ENCODE measurements around the gene PAX1.
A peak's percentile ranks its signal among the peaks of the same experiment; 100 is the strongest.

Gene PAX1

DNA sequence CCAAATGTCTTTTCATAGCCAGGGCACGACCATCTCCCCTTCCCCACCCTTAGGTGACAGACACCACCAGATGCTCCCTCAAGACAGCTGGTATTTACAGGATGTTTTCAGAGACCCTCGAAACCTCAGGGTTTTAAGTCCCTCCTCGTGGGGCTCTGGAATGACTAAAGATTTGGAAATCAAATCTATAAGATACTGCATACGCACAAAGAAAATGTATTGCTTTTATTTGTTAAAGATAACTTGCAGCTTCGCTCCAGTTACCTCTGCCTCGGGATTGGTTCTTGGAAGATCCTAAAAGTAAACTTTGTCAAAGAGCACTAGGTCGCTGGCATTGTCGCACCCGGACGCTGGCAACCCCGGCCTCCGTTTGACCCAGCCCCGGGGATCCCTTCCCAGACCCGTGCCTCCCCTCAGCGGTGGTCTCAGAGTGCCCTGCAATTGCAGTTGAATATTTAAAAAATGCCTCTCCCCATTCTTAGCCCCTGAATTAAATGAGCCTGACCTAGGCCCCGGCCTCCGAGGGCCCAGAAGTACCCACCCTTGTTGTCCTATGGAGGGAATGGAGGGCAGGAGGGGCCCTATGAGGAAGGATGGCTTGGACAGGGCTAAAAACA, 7.1 kb downstream of the PAX1 start:
- no peak for DNase-seq (ENCODE audit: extremely low spot score)
- TF ChIP-seq, protein P1, sequence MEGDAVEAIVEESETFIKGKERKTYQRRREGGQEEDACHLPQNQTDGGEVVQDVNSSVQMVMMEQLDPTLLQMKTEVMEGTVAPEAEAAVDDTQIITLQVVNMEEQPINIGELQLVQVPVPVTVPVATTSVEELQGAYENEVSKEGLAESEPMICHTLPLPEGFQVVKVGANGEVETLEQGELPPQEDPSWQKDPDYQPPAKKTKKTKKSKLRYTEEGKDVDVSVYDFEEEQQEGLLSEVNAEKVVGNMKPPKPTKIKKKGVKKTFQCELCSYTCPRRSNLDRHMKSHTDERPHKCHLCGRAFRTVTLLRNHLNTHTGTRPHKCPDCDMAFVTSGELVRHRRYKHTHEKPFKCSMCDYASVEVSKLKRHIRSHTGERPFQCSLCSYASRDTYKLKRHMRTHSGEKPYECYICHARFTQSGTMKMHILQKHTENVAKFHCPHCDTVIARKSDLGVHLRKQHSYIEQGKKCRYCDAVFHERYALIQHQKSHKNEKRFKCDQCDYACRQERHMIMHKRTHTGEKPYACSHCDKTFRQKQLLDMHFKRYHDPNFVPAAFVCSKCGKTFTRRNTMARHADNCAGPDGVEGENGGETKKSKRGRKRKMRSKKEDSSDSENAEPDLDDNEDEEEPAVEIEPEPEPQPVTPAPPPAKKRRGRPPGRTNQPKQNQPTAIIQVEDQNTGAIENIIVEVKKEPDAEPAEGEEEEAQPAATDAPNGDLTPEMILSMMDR (IDR thresholded peaks at IDR 0.05; ENCODE audit: control extremely low read depth, extremely low read depth, low read depth, missing control alignments): no peak
- POLR2A ChIA-PET: no interaction called here
- CTCF ChIA-PET: no interaction called here

DNA sequence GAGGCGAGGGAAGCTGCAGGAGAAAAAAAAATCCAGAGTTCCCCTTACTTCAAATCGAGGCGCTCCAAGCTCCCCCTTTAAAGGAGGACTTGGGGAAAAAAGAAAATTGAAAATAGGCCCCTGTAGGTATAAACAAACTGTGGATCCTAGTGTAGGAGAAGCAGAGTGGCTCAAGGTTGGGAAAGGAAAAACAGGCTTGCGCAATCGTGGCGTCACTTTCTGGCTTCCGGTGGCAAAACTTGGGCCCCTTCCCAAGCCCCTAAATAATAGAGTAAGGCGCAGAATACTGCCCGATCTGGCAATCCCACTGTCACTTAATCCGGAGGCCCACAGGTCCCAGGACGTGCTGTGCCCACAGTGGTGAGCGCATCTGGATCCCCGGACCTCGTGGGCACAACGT, 8.0 kb downstream of the PAX1 start:
- TF ChIP-seq, protein P1 (IDR thresholded peaks at IDR 0.05; ENCODE audit: control extremely low read depth, extremely low read depth, low read depth, missing control alignments): no peak
- DNase-seq (ENCODE audit: extremely low spot score): no peak
- ChIA-PET CTCF (no interaction called here), POLR2A (no interaction called here)

DNA sequence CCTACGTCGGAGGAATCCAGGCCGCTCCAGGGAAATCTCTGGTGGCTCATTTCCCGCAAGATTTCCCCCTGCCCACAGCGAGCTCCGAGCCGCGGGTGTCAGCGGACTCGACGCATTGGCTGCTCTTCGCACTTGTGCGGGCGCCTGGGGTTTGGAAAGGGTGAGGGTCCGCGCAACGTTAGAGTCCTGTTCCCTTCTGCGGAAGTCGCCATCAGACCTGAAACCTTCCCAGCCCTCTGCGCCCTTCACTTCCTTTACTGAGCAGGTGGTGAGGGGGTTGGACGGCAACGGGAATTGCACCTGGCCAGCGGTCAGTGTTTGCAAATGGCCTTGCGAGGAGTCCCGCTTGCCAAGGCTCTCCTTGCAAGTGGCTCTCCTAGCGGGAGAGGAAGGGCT, 8.4 kb downstream of the PAX1 start:
- ChIA-PET POLR2A (no interaction called here), CTCF (no interaction called here)
- no peak for DNase-seq (ENCODE audit: extremely low spot score)
- TF ChIP-seq, protein P1 (IDR thresholded peaks at IDR 0.05; ENCODE audit: control extremely low read depth, extremely low read depth, low read depth, missing control alignments): no peak

DNA sequence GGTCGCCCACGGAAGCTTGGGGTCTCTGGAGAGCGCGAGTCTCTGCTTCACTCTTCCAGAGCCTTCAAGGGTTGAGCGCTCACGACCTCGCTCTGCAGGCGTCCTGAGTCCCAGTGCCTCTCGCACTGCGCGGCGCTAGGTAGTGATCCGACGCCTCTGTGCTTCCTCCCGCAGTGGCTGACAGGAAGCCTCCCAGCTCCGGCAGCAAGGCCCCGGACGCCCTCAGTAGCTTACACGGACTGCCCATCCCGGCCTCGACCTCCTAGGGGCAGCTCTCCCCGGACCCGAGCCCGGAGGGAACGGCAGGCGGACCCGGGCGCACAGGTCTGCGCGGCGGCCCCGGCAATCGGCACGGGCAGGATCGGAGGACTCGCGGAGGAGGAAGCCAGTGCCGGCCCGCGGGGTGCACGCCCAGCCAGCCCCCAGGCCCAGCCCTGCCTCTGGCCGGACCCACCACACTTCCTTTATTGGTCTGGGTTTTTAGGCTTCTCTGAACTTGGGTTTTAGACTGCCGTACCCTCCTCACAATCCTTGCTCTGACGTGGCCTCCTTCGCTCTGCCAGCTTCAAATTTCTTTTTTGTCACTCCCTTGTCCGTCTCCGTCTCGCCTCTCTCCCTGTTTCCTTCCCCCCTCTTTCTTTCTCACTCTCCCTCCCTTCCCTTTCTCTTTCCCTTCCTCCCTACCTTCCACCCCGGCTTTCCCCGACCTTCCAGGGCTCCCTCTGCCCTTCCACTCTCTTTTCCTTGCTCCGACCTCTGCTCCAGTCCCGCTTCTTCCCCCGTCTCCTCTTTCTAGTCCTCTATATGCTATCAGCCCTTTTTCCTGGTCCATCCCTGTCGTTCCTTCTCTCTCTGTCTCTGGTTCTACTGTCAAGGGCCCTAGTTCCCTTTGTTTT, 9.1 kb downstream of the PAX1 start:
- no peak for DNase-seq (ENCODE audit: extremely low spot score)
- CTCF ChIA-PET: no interaction called here
- TF ChIP-seq, protein P1 (IDR thresholded peaks at IDR 0.05; ENCODE audit: control extremely low read depth, extremely low read depth, low read depth, missing control alignments): no peak
- POLR2A ChIA-PET: no interaction called here

DNA sequence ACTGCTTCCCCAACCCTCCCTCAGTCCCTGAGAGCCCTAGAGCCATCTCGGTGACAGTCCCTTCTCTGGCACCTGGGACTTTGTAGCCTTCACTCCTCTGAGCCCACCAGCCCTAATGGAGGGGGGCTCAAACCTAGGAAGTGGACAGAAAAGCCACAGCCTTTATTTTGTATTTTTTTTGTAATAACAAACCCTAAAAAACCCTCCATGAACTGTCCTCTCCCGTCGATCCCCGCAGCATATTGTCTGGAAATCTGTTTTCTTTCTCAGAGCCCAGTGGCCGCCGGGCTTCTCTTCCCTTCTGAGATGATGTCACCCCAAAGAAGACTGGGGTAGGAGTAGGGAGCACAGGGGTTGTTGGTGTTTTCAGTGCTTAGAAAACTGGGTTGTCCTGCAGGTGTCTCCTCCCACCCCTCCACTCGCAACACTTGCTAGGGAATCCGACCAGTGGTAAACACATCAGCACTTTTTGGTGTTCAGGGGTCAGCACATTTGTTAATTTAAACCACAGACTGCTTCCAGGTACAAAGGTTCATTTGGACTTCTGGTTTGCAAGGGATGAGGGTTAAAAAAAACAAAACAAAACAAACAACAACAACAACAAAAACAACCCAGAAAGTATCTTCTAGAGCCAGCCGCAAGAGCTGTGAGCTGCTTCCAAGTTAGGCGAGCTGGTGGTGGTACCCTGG, 9.9 kb downstream of the PAX1 start:
- no peak for DNase-seq (ENCODE audit: extremely low spot score)
- TF ChIP-seq, protein P1 (IDR thresholded peaks at IDR 0.05; ENCODE audit: control extremely low read depth, extremely low read depth, low read depth, missing control alignments): no peak
- CTCF ChIA-PET: no interaction called here
- POLR2A ChIA-PET: no interaction called here

DNA sequence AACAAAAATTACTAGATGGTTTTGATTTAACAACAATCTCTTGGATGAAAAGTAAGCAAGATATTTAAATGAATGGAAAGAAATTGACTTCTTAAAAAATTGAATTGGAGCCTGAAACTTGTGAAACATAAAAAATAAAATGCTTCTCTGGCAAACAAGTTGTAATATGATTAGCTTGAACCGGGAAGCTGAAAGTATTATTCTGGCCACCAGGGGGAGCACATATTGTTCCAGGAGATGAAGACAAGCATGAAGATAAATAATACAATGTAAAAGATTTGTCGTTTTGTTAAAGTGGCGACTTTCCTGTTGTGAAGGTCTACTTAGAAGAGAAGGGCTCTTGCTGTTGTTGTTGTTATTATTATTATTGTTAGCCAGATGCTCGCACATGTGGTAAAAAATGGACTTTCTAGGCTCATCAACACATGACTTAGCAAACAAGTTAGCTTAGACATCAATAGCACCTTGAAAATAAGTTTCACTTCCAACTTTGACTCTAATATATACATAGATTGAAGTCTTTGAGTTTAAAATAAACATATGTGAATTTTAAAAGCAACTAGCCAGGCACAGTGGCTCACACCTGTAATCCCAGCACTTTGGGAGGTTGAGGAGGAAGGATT, 14.2 kb downstream of the PAX1 start:
- ChIA-PET CTCF (interaction anchor here (0.6 to 3.7 kb wide), 24 partner anchors 9 to 964 kb away, joined by 3 to 32 read pairs (median 4); no protein-coding TSS in a partner anchor), POLR2A (no interaction called here)
- peak; percentile 48 for DNase-seq (ENCODE audit: extremely low spot score)
- TF ChIP-seq, protein P1 (IDR thresholded peaks at IDR 0.05; ENCODE audit: control extremely low read depth, extremely low read depth, low read depth, missing control alignments): peak; percentile 83
